HCT116 (cell line): ENCODE measurements around the gene KRTAP19-4. TPM values are rescaled to one million over a fixed set of nuclear protein-coding genes. Genes with fewer than 3 reads are reported as not detected.

Source experiments
- ATAC-seq: fragments of 200-7000 bp; cut with Tn5 transposase; 2 replicates; pipeline ENCODE4 v1.9.1; 2020; ENCODE audit warnings: mild to moderate bottlenecking, moderate library complexity
- BruUV-seq: library from RNA; stranded (reverse); fragments of 400-500 nt; replicated peaks from 2 replicates; lab custom pipeline; 2021; lab: Mats Ljungman, UMichigan
- CTCF ChIA-PET: fragments of 300-600 bp; sonication (Branson Sonifier 250); formaldehyde crosslinking; loops from one replicate; lab custom pipeline; 2021; ENCODE audit warnings: antibody characterized with exemption; lab: Charles Lee
- POLR2A ChIA-PET: fragments of 300-600, 350-600 bp; sonication (Branson Sonifier 250); formaldehyde crosslinking; loops from one replicate; lab custom pipeline; 2021; ENCODE audit warnings: antibody characterized with exemption; lab: Charles Lee
- RAD21 ChIA-PET, 2 experiments: fragments of 300-600 bp; sonication (Branson Sonifier 250); formaldehyde crosslinking; loops; one replicate each; lab custom pipeline; 2023; ENCODE audit warnings: low total read pairs in 2 of 2; ENCODE audit not compliant: uncharacterized antibody in 2 of 2, unreplicated experiment in 2 of 2, low non-redundant PET in 1 of 2; lab: Charles Lee
- DNase-seq: peaks from one replicate; pipeline ENCODE4 v3.0.0-alpha.2; 2010; ENCODE audit warnings: low read depth, low spot score
- H2AFZ ChIP-seq: fragments of 200-600 bp; shearing (Covaris generic), sonication (generic); 2 replicates; pipeline ENCODE4 v1.6.1; 2017; ENCODE audit warnings: low read depth, mixed run types, mixed read lengths, antibody characterized with exemption, low read length; ENCODE audit not compliant: poor library complexity, severe bottlenecking
- H3K27ac ChIP-seq: 2 replicates; pipeline ENCODE4 v1.5.1; 2012; ENCODE audit warnings: low read depth, low read length
- H3K27me3 ChIP-seq: fragments of 200-600 bp; sonication (generic); 2 replicates; pipeline ENCODE4 v1.6.1; 2016; ENCODE audit warnings: mixed run types, low read length, mixed read lengths; ENCODE audit not compliant: insufficient read depth
- H3K36me3 ChIP-seq, 2 experiments: fragments of 200-500 bp in 1 of 2; fragments of 200-600 bp in 1 of 2; sonication (Bioruptor generic) in 1 of 2; sonication (generic) in 1 of 2; 2 replicates each; pipeline versions ENCODE4 v1.5.1 to v1.6.1; 2014 to 2016; ENCODE audit warnings: low read length in 2 of 2, inconsistent platforms in 1 of 2, mixed read lengths in 1 of 2, mixed run types in 1 of 2; ENCODE audit not compliant: insufficient read depth in 2 of 2, control insufficient read depth in 1 of 2
- H3K4me1 ChIP-seq, 2 experiments: fragments of 200-600 bp in 1 of 2; sonication (generic) in 1 of 2; 2 replicates each; pipeline versions ENCODE4 v1.5.1 to v1.6.1; 2012 to 2017; ENCODE audit warnings: low read length in 2 of 2, inconsistent platforms in 1 of 2, mild to moderate bottlenecking in 1 of 2, mixed read lengths in 1 of 2, mixed run types in 1 of 2, moderate library complexity in 1 of 2; ENCODE audit not compliant: insufficient read depth in 2 of 2, control insufficient read depth in 1 of 2
- H3K4me2 ChIP-seq: fragments of 200-600 bp; sonication (generic); 2 replicates; pipeline ENCODE4 v1.6.1; 2017; ENCODE audit warnings: mixed run types, low read length, mixed read lengths
- H3K4me3 ChIP-seq, 2 experiments: fragments of 200-600 bp in 1 of 2; sonication (generic) in 1 of 2; replicated peaks in 1 of 2; 2 replicates each; pipeline ENCODE4 v1.5.1; 2011 to 2016; ENCODE audit warnings: low read length in 2 of 2, control low read depth in 1 of 2, low read depth in 1 of 2, mild to moderate bottlenecking in 1 of 2, mixed read lengths in 1 of 2, mixed run types in 1 of 2
- H3K79me2 ChIP-seq: fragments of 200-600 bp; sonication (generic); 2 replicates; pipeline ENCODE4 v1.6.1; 2017; ENCODE audit warnings: mild to moderate bottlenecking, mixed run types, low read length, moderate library complexity, mixed read lengths; ENCODE audit not compliant: insufficient read depth
- H3K9ac ChIP-seq: fragments of 200-600 bp; sonication (generic); 2 replicates; pipeline ENCODE4 v1.6.1; 2016; ENCODE audit warnings: low read length, mixed read lengths
- H3K9me2 ChIP-seq: fragments of 200-600 bp; sonication (generic), shearing (Covaris generic); 2 replicates; pipeline ENCODE4 v1.6.1; 2017; ENCODE audit warnings: mixed run types, mild to moderate bottlenecking, moderate library complexity; ENCODE audit not compliant: insufficient read depth
- H3K9me3 ChIP-seq, 2 experiments: fragments of 200-500 bp in 1 of 2; fragments of 200-600 bp in 1 of 2; sonication (Bioruptor generic) in 1 of 2; sonication (generic) in 1 of 2; 2 replicates each; pipeline ENCODE4 v1.6.1; 2014 to 2017; ENCODE audit warnings: low read length in 2 of 2, mixed read lengths in 2 of 2, inconsistent platforms in 1 of 2, low read depth in 1 of 2, mild to moderate bottlenecking in 1 of 2, mixed run types in 1 of 2, moderate library complexity in 1 of 2; ENCODE audit not compliant: control insufficient read depth in 1 of 2, insufficient read depth in 1 of 2
- H4K20me1 ChIP-seq: fragments of 200-600 bp; sonication (generic), shearing (Covaris generic); 2 replicates; pipeline ENCODE4 v1.6.1; 2017; ENCODE audit warnings: mixed run types, mild to moderate bottlenecking, moderate library complexity; ENCODE audit not compliant: insufficient read depth
- ELF1 ChIP-seq: IDR thresholded peaks from 2 replicates; pipeline ENCODE4 v1.6.1; 2012; ENCODE audit warnings: low read depth, borderline replicate concordance
- EZH2 ChIP-seq: fragments of 200-600 bp; sonication (generic); IDR thresholded peaks from 2 replicates; pipeline ENCODE4 v1.6.1; 2017; ENCODE audit warnings: antibody characterized with exemption, mixed run types
- FOSL1 ChIP-seq: IDR thresholded peaks from 2 replicates; pipeline ENCODE4 v1.6.1; 2012; ENCODE audit warnings: low read depth
- MAX ChIP-seq: IDR thresholded peaks from 2 replicates; pipeline ENCODE4 v1.6.1; 2012
- POLR2AphosphoS5 ChIP-seq: IDR thresholded peaks from 2 replicates; pipeline ENCODE4 v1.6.1; 2011; ENCODE audit warnings: mild to moderate bottlenecking, low read depth, low read length, moderate library complexity
- RAD21 ChIP-seq: IDR thresholded peaks from 2 replicates; pipeline ENCODE4 v1.6.1; 2012; ENCODE audit warnings: low read depth, mild to moderate bottlenecking
- REST ChIP-seq: IDR thresholded peaks from 2 replicates; pipeline ENCODE4 v1.6.1; 2012; ENCODE audit warnings: low read depth
- SIN3A ChIP-seq: IDR thresholded peaks from 2 replicates; pipeline ENCODE4 v1.6.1; 2012; ENCODE audit warnings: low read depth
- SP1 ChIP-seq: IDR thresholded peaks from 2 replicates; pipeline ENCODE4 v1.6.1; 2012; ENCODE audit warnings: low read depth
- SRF ChIP-seq: IDR thresholded peaks from 2 replicates; pipeline ENCODE4 v1.6.1; 2012; ENCODE audit warnings: low read depth
- TCF7L2 ChIP-seq: IDR thresholded peaks from 2 replicates; pipeline ENCODE4 v1.7.0; 2011; ENCODE audit warnings: borderline replicate concordance, inconsistent platforms; ENCODE audit not compliant: insufficient read depth, insufficient read length; ENCODE audit errors: extremely low read depth
- ZBTB33 ChIP-seq: IDR thresholded peaks from 2 replicates; pipeline ENCODE4 v1.6.1; 2011; ENCODE audit warnings: mild to moderate bottlenecking, low read length, moderate library complexity; ENCODE audit not compliant: insufficient replicate concordance; ENCODE audit errors: extremely low read depth
- ZFX ChIP-seq: fragments of 450-650 bp; IDR thresholded peaks from 2 replicates; pipeline ENCODE4 v1.6.1; 2017
- ZNF274 ChIP-seq: fragments of 200-500 bp; sonication (Bioruptor generic); IDR thresholded peaks from 2 replicates; pipeline ENCODE4 v1.6.1; 2014; ENCODE audit warnings: mild to moderate bottlenecking, low read depth, low read length, inconsistent platforms
- intact Hi-C: fragments of 100-400 bp; cut with micrococcal nuclease; formaldehyde crosslinking; loops from 2 replicates; pipeline ENCODE4 v1.10.0; 2022
- total RNA-seq: library from RNA; stranded (reverse); gene quantifications from one replicate; pipeline ENCODE4 v1.2.1, GENCODE V29; 2021; ENCODE audit not compliant: unreplicated experiment

Gene KRTAP19-4
- total RNA-seq, 1 experiment from 2014 or later: not detected

- CTCF ChIA-PET: no interaction called here
- no peaks in the 10 kb centered on the region for H3K36me3 ChIP-seq
- H3K79me2 ChIP-seq: no peaks in the 10 kb centered on the region
- TF ChIP-seq SP1: no peak
- no peak for TF ChIP-seq ZNF274
- no peak for TF ChIP-seq SRF
- TF ChIP-seq FOSL1: no peak
- TF ChIP-seq MAX: no peak
- TF ChIP-seq EZH2: no peak
- TF ChIP-seq POLR2AphosphoS5: no peak
- no peaks in the 10 kb centered on the region for H3K4me1 ChIP-seq
- RAD21 ChIA-PET: no interaction called here
- no peaks in the 10 kb centered on the region for H4K20me1 ChIP-seq
- peaks cover 0 to 24% of the 10 kb centered on the region in 2 experiments; a peak in 2 of 4 replicates for H3K9me3 ChIP-seq
- intact Hi-C loops: no loop called here
- no peak for ATAC-seq
- H3K4me2 ChIP-seq: no peak within 1 kb of the TSS
- no peaks in the 10 kb centered on the region for H3K27me3 ChIP-seq
- H3K27ac ChIP-seq: no peak within 1 kb of the TSS
- no peak within 1 kb of the TSS for H3K4me3 ChIP-seq
- H3K9ac ChIP-seq: no peak within 1 kb of the TSS
- POLR2A ChIA-PET: no interaction called here
- no TSS peak for BruUV-seq
- no peak for DNase-seq
- H2AFZ ChIP-seq: no peak within 1 kb of the TSS
- no peaks in the 10 kb centered on the region for H3K9me2 ChIP-seq
Measured at GRCh38 chr21:30487336-30487735, 9.6 kb downstream of the KRTAP19-4 start, which contains the start of gene KRTAP19-2. TSS of gene KRTAP19-2 (minus strand) at chr21:30487436. CDS start at chr21:30487348, 88 bp downstream.

- Histone ChIP-seq H3K27me3 (no peaks in the 10 kb centered on the region), H3K79me2 (no peaks in the 10 kb centered on the region), H4K20me1 (no peaks in the 10 kb centered on the region), H2AFZ (no peak overlapping the region), H3K4me3 (no peak overlapping the region), H3K27ac (no peak overlapping the region), H3K9me3 (peaks cover 0 to 28% of the 10 kb centered on the region in 2 experiments; a peak in 2 of 4 replicates), H3K9me2 (no peaks in the 10 kb centered on the region), H3K36me3 (no peaks in the 10 kb centered on the region), H3K4me2 (no peak overlapping the region), H3K4me1 (no peaks in the 10 kb centered on the region), H3K9ac (no peak overlapping the region)
- ATAC-seq: no peak
- no TSS peak for BruUV-seq
- CTCF ChIA-PET: no interaction called here
- intact Hi-C loops: no loop called here
- POLR2A ChIA-PET: no interaction called here
- no peak for DNase-seq
- RAD21 ChIA-PET: no interaction called here
- TF ChIP-seq TCF7L2 (no peak), ELF1 (no peak), ZNF274 (no peak), ZFX (no peak), SIN3A (no peak), RAD21 (no peak), REST (no peak), ZBTB33 (no peak), MAX (no peak)
Measured at GRCh38 chr21:30486180-30486579, 10.8 kb downstream of the KRTAP19-4 start.
